ENCODE data around the gene FZD10.

DNA sequence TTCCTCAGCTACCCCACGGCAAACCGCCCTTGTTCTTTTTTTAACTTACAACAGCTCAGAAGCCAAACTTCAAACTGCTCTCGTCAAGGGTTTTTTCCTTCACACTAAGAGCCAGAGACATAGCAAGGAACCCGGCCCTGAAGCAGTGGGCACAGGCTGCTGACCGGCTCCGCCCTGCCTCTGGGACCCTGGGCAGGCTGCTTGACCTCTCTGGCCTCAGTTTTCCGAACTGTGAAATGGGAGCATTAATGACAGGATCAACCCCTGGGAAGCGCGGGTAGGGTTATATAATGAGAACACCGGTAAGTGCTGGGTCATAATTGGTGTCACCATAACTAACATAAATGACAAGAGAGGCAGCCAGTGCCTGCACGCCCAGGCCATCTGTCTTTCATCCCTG, 21.2 kb upstream of the FZD10 start:
- TF ChIP-seq, protein P1, sequence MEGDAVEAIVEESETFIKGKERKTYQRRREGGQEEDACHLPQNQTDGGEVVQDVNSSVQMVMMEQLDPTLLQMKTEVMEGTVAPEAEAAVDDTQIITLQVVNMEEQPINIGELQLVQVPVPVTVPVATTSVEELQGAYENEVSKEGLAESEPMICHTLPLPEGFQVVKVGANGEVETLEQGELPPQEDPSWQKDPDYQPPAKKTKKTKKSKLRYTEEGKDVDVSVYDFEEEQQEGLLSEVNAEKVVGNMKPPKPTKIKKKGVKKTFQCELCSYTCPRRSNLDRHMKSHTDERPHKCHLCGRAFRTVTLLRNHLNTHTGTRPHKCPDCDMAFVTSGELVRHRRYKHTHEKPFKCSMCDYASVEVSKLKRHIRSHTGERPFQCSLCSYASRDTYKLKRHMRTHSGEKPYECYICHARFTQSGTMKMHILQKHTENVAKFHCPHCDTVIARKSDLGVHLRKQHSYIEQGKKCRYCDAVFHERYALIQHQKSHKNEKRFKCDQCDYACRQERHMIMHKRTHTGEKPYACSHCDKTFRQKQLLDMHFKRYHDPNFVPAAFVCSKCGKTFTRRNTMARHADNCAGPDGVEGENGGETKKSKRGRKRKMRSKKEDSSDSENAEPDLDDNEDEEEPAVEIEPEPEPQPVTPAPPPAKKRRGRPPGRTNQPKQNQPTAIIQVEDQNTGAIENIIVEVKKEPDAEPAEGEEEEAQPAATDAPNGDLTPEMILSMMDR (IDR thresholded peaks at IDR 0.05 in 2 of 3, conservative IDR thresholded peaks at IDR 0.05 in 1 of 3; ENCODE audit: borderline replicate concordance in 1 of 3, insufficient read depth in 1 of 3, low read depth in 2 of 3, low read length in 2 of 3): no peak
- TF ChIP-seq, protein P2, sequence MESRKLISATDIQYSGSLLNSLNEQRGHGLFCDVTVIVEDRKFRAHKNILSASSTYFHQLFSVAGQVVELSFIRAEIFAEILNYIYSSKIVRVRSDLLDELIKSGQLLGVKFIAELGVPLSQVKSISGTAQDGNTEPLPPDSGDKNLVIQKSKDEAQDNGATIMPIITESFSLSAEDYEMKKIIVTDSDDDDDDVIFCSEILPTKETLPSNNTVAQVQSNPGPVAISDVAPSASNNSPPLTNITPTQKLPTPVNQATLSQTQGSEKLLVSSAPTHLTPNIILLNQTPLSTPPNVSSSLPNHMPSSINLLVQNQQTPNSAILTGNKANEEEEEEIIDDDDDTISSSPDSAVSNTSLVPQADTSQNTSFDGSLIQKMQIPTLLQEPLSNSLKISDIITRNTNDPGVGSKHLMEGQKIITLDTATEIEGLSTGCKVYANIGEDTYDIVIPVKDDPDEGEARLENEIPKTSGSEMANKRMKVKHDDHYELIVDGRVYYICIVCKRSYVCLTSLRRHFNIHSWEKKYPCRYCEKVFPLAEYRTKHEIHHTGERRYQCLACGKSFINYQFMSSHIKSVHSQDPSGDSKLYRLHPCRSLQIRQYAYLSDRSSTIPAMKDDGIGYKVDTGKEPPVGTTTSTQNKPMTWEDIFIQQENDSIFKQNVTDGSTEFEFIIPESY (IDR thresholded peaks at IDR 0.05; ENCODE audit: extremely low read depth, insufficient replicate concordance, low read length): no peak
- TF ChIP-seq SP1 (IDR thresholded peaks at IDR 0.05; ENCODE audit: low read depth) (no peak), TCF7L2 (IDR thresholded peaks at IDR 0.05; ENCODE audit: borderline replicate concordance, extremely low read depth, insufficient read depth, insufficient read length) (no peak), EZH2 (IDR thresholded peaks at IDR 0.05) (no peak), POLR2AphosphoS5 (IDR thresholded peaks at IDR 0.05; ENCODE audit: low read depth, low read length) (no peak), ELF1 (IDR thresholded peaks at IDR 0.05; ENCODE audit: borderline replicate concordance, low read depth) (no peak), RAD21 (IDR thresholded peaks at IDR 0.05; ENCODE audit: low read depth) (no peak), ZFX (IDR thresholded peaks at IDR 0.05) (no peak), POLR2A (IDR thresholded peaks at IDR 0.05; ENCODE audit: borderline replicate concordance, extremely low read depth, insufficient read depth, insufficient read length) (no peak), ZNF274 (IDR thresholded peaks at IDR 0.05; ENCODE audit: low read depth, low read length) (no peak), EZH2phosphoT487 (IDR thresholded peaks at IDR 0.05; ENCODE audit: borderline replicate concordance) (no peak), SIN3A (IDR thresholded peaks at IDR 0.05; ENCODE audit: low read depth) (no peak)
- TF ChIP-seq, protein P3, sequence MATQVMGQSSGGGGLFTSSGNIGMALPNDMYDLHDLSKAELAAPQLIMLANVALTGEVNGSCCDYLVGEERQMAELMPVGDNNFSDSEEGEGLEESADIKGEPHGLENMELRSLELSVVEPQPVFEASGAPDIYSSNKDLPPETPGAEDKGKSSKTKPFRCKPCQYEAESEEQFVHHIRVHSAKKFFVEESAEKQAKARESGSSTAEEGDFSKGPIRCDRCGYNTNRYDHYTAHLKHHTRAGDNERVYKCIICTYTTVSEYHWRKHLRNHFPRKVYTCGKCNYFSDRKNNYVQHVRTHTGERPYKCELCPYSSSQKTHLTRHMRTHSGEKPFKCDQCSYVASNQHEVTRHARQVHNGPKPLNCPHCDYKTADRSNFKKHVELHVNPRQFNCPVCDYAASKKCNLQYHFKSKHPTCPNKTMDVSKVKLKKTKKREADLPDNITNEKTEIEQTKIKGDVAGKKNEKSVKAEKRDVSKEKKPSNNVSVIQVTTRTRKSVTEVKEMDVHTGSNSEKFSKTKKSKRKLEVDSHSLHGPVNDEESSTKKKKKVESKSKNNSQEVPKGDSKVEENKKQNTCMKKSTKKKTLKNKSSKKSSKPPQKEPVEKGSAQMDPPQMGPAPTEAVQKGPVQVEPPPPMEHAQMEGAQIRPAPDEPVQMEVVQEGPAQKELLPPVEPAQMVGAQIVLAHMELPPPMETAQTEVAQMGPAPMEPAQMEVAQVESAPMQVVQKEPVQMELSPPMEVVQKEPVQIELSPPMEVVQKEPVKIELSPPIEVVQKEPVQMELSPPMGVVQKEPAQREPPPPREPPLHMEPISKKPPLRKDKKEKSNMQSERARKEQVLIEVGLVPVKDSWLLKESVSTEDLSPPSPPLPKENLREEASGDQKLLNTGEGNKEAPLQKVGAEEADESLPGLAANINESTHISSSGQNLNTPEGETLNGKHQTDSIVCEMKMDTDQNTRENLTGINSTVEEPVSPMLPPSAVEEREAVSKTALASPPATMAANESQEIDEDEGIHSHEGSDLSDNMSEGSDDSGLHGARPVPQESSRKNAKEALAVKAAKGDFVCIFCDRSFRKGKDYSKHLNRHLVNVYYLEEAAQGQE (IDR thresholded peaks at IDR 0.05; ENCODE audit: low read depth): no peak

Measured in HCT116 (cell line).